Ammon's horn (tissue), 1 donor: Measurements from ENCODE around the gene TNIP1.

Experiments
- DNase-seq: peaks from one replicate; pipeline ENCODE4 v3.0.0-alpha.2; 2016; ENCODE audit warnings: low spot score

The TNIP1 gene

GRCh38 chr5:151022511-151023018 lies 58.3 kb downstream of the TNIP1 start:
- peak; percentile 79 for DNase-seq

- DNase-seq: no peak
Observed at GRCh38 chr5:151021746-151022145, 59.1 kb downstream of the TNIP1 start.

GRCh38 chr5:151020304-151021110 lies 60.3 kb downstream of the TNIP1 start, which contains the start of gene GPX3:
Gene GPX3, plus strand, starts transcription at chr5:151020591. Its CDS starts 64 bp downstream, at chr5:151020655.
- DNase-seq: peak; percentile 83

- DNase-seq: no peak
Observed at GRCh38 chr5:151019331-151019730, 61.5 kb downstream of the TNIP1 start.

- no peak for DNase-seq
Observed at GRCh38 chr5:151018846-151019245, 62.0 kb downstream of the TNIP1 start.

GRCh38 chr5:151017897-151018296 lies 62.9 kb downstream of the TNIP1 start:
- no peak for DNase-seq

GRCh38 chr5:151016700-151017099 lies 64.1 kb downstream of the TNIP1 start:
- peak; percentile 65 for DNase-seq

GRCh38 chr5:151015974-151016587 lies 64.8 kb downstream of the TNIP1 start:
- DNase-seq: no peak

- DNase-seq: no peak
Observed at GRCh38 chr5:151014680-151015343, 66.0 kb downstream of the TNIP1 start.

- peak; percentile 29 for DNase-seq
Observed at GRCh38 chr5:151012862-151013261, 68.0 kb downstream of the TNIP1 start.

GRCh38 chr5:151008906-151009305 lies 71.9 kb downstream of the TNIP1 start:
- DNase-seq: no peak

- no peak for DNase-seq
Observed at GRCh38 chr5:151008210-151008491, 72.7 kb downstream of the TNIP1 start.

- no peak for DNase-seq
Observed at GRCh38 chr5:151007430-151008209, 73.2 kb downstream of the TNIP1 start.

GRCh38 chr5:151006704-151007334 lies 74.0 kb downstream of the TNIP1 start:
- no peak for DNase-seq

GRCh38 chr5:151005950-151006576 lies 74.8 kb downstream of the TNIP1 start:
- DNase-seq: peak; percentile 47

GRCh38 chr5:151005187-151005949 lies 75.5 kb downstream of the TNIP1 start:
- DNase-seq: no peak

- DNase-seq: no peak
Observed at GRCh38 chr5:151004499-151004898, 76.3 kb downstream of the TNIP1 start.

- no peak for DNase-seq
Observed at GRCh38 chr5:151003503-151003860, 77.4 kb downstream of the TNIP1 start.

GRCh38 chr5:151002681-151003502 lies 77.9 kb downstream of the TNIP1 start:
- no peak for DNase-seq

GRCh38 chr5:151002250-151002649 lies 78.6 kb downstream of the TNIP1 start:
- peak; percentile 50 for DNase-seq
